Thyroid gland (tissue), 4 donors: ENCODE data around the gene TBC1D5.

ENCODE experiments used
- CTCF ChIP-seq, 6 experiments: fragments of 200-600 bp in 3 of 6; fragments of 450-650 bp in 3 of 6; sonication (generic) in 3 of 6; IDR thresholded peaks; one replicate each; pipeline ENCODE4 v1.5.1; 2016 to 2019; ENCODE audit warnings: antibody characterized with exemption in 6 of 6, mild to moderate bottlenecking in 2 of 6, inconsistent platforms in 1 of 6, moderate library complexity in 1 of 6
- POLR2A ChIP-seq, 2 donors: fragments of 450-650 bp; IDR thresholded peaks; one replicate each; pipeline ENCODE4 v1.6.1; 2017; ENCODE audit warnings: antibody characterized with exemption in 2 of 2, mild to moderate bottlenecking in 2 of 2, moderate library complexity in 1 of 2

- no peak for TF ChIP-seq CTCF (IDR thresholded peaks at IDR 0.05)
- TF ChIP-seq POLR2A (IDR thresholded peaks at IDR 0.05), result no peak
Measured at GRCh38 chr3:17355591-17355990, 386.8 kb downstream of the TBC1D5 start.
